ENCODE measurements around the gene UGT1A6. TPM values are rescaled to one million over a fixed set of nuclear protein-coding genes. Genes with fewer than 3 reads are reported as not detected.

Gene UGT1A6
- total RNA-seq, 1 donor from 2014 or later, result not detected

DNA sequence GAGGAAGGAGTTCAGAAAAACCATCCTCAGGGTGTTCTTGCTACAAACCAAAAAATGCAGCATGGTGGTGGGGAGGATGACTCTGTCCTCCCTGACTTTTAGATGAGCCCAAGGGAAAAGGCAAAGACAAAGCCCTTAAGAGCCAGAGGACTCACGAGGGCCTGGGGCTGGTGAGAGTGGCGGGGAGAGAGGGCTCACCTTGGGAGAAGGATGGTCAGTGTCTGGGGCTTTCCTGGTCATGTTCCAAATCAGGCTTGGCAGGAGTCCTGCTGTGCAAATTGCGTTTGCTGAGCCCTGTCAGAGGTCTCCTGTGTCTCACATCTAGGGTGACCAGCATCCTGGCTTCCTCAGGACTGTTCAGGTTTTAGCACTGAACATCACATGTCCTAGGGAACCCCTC, 72.1 kb downstream of the UGT1A6 start:
- intact Hi-C loops (cut with micrococcal nuclease), result no loop called here

- intact Hi-C loops (cut with micrococcal nuclease), result no loop called here
Observed at GRCh38 chr2:233766416-233766815, 73.7 kb downstream of the UGT1A6 start.

GRCh38 chr2:233768076-233768475, 75.4 kb downstream of the UGT1A6 start:
- intact Hi-C loops (cut with micrococcal nuclease), result no loop called here

DNA sequence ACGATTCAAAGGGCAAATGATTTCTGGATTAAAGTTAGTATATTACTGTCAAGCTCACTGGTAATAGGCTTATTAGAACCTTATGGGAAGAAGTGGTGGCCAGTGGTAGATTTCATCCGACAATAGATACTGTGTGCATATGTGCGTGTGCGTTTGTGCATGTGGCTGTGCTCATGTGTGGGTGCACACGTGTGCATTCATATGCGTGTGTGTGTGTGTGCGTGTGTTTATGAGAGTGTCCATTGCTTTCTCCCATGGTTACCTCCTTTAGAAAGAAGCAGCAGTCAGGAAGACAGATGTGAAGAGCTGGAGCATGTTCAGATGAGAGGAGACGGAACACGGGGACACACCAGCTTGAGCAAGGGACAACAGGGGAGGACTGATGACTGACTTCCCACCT, 76.6 kb downstream of the UGT1A6 start:
- intact Hi-C loops (cut with micrococcal nuclease), result no loop called here

DNA sequence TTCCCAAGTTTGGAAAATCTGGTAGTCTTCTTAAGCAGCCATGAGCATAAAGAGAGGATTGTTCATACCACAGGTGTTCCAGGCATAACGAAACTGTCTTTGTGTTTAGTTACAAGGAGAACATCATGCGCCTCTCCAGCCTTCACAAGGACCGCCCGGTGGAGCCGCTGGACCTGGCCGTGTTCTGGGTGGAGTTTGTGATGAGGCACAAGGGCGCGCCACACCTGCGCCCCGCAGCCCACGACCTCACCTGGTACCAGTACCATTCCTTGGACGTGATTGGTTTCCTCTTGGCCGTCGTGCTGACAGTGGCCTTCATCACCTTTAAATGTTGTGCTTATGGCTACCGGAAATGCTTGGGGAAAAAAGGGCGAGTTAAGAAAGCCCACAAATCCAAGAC, 79.5 kb downstream of the UGT1A6 start:
- intact Hi-C loops (cut with micrococcal nuclease), result no loop called here

DNA sequence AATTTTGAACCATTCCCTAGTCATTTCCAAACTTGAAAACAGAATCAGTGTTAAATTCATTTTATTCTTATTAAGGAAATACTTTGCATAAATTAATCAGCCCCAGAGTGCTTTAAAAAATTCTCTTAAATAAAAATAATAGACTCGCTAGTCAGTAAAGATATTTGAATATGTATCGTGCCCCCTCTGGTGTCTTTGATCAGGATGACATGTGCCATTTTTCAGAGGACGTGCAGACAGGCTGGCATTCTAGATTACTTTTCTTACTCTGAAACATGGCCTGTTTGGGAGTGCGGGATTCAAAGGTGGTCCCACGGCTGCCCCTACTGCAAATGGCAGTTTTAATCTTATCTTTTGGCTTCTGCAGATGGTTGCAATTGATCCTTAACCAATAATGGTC, 79.9 kb downstream of the UGT1A6 start:
- intact Hi-C loops (cut with micrococcal nuclease), result no loop called here

DNA sequence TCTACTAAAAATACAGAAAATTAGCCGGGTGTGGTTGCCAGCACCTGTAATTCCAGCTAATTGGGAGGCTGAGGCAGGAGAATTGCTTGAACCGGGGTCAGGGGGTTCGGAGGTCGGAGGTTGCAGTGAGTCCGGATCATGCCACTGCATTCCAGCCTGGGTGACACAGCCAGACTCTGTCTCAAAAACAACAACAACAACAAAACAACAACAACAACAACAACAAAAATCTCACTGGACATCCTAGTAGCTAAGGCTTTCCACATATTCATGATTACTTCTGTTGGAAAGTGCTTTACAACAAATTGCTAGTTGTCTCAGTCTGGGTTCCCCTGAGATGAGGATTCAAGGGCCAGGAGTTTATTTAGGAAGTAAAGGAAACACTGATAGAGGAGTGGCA, 81.2 kb downstream of the UGT1A6 start:
- intact Hi-C loops (cut with micrococcal nuclease), result no loop called here

DNA sequence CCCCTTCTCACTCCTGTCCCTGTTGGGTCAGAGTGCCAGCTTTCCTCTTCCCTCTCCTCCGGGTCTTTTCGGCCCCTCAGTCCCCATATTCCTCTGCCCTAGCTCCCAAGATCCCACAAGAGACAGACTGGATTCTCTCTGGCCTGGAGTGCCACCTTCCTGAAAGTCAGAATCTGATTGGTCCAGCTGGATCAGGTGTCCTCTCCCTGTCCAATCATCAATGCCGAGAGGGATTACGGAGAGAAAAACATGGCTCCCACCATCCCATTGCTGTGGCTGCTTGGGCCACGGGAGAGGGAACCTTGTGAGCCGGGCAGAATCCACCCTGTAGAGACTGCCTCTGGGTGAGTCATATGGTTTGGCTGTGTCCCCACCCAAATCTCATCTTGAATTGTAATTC, 82.7 kb downstream of the UGT1A6 start:
- intact Hi-C loops (cut with micrococcal nuclease), result no loop called here

- intact Hi-C loops (cut with micrococcal nuclease), result no loop called here
Observed at GRCh38 chr2:233778030-233778429, 85.3 kb downstream of the UGT1A6 start, which contains the start of gene MROH2A. TSS of gene MROH2A (plus strand) at chr2:233778330. CDS start at chr2:233779359, 1,029 bp downstream.

- intact Hi-C loops (cut with micrococcal nuclease), result no loop called here
Observed at GRCh38 chr2:233779722-233780121, 87.0 kb downstream of the UGT1A6 start.

GRCh38 chr2:233780771-233781170, 88.1 kb downstream of the UGT1A6 start:
- intact Hi-C loops (cut with micrococcal nuclease), result no loop called here

DNA sequence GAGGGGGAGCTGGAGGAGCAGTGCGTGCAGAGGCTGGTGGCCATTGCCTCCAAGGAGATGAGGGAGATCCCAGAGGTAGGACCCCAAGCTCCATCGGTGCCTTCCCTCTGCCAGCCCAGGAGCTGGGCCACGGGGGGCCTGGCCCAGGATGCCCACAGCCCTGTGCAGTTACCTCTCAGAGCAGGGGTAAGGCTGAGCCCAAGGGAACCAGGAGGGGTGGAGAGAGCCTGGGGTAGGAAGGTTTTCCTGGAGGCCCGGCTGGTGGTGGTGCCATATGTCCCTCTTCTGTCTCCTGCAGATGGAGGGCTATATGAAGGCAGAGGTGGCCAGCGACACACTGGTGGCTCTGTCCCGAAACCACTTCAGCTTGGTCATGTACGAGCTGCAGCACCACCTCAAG, 96.9 kb downstream of the UGT1A6 start:
- intact Hi-C loops (cut with micrococcal nuclease), result no loop called here

GRCh38 chr2:233791151-233791882, 98.6 kb downstream of the UGT1A6 start:
- intact Hi-C loops (cut with micrococcal nuclease), result no loop called here

DNA sequence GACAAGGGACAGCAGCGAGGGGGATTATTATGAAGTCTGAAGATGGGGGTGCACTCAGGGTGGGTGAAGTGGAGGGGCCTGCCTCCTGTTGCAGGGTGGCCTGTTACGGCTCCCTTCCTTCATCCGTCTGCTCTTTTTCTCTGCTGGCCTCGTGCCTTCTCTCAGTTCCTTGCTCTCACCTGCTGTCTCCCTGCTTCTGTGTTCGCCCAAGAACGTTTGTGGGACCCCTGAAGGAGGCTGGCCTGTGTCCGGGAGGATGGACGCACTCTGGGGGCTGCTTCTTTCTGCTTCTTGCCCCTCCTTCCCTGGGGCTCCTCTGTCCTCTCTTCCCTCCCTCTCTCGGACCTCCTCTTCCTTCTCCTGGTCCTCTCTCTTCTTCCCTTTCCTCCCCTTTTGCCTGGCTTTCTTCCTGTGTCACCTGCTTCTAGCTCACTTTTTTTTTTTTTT, 99.2 kb downstream of the UGT1A6 start:
- intact Hi-C loops (cut with micrococcal nuclease), result no loop called here

- intact Hi-C loops (cut with micrococcal nuclease), result no loop called here
Observed at GRCh38 chr2:233792720-233793119, 100.0 kb downstream of the UGT1A6 start.

GRCh38 chr2:233793465-233794127, 100.9 kb downstream of the UGT1A6 start:
- intact Hi-C loops (cut with micrococcal nuclease), result no loop called here

DNA sequence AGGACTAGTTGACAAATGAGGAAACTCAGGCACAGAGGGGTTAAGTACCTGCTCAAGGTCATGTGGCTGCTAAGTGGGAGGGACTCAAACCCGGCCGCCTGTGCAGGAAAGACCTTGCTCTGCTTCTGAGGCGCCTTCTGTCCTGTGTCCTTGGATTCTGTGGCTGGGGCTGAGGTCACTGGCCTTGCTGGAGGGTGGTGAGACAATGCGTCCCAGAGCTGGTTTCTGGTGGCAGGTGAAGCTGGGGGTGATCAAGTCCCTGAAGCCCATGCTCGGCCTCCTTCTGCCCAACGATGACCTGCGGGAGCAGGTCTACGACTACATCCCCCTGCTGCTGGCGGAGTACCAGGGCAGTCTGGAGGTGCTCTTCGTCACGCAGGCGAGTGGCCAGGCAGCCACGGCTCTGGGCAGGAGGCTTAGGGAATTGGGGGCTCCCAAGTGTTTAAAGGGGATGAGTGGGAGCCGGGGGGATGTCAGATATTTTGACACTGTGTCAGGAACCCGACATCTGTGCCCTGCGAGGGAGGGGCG, 101.5 kb downstream of the UGT1A6 start:
- intact Hi-C loops (cut with micrococcal nuclease), result no loop called here

- intact Hi-C loops (cut with micrococcal nuclease), result no loop called here
Observed at GRCh38 chr2:233795735-233796171, 103.1 kb downstream of the UGT1A6 start.

DNA sequence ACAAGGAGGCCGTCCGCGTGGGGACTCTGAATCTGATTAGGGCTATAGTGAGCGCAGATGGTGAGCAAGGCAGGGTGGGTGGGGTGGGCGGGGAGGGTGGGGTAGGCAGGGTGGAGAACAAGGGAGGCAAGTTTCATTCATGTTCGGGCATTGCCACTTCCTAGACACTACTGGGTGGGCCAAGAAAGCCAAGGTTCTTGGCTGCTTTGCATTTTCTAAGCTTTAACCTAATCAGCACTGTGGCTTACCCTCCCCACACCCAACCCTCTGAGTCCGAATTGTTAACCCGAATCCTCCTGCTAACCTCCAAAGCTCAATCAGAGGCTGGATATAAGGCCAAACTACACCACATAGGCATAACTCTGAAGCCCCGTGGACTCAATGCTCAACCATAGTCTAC, 103.6 kb downstream of the UGT1A6 start:
- intact Hi-C loops (cut with micrococcal nuclease), result no loop called here

DNA sequence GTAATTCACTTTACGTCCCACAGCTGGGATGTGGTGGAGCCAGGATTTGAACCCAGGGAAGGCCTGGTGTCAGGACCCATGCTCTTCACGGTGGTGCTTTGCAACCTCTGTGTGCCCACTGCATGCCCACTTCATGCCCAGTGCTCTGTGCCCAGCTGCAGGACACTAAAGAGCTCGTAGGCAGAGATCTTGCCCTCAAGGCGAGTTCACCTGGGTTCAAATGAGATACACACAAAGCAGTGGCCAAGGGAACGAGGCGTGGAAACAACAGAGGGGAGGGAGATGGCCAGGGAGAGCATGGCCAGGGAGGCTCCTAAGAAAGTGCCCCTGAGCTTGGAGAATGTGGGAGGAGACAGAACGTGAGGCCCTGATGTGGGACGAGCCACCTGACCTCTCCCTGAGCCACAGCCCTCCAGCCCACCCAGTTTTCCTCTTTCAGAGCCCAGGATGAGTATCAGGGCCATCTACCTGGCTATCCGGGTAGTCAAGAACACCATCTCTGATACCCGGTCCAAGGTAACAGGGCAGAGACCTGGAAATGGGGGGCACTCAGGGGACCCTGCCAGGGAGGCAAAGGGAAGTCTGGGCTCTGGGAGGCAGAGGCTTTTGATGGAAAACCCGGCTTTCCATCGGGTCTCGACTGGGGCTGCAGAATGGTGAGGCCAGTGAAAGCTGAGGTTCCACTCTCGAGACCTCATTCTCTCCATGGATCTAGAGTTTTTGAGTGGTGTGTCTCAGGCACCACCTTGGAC, 105.8 kb downstream of the UGT1A6 start:
- intact Hi-C loops (cut with micrococcal nuclease), result no loop called here

- intact Hi-C loops (cut with micrococcal nuclease), result no loop called here
Observed at GRCh38 chr2:233799087-233799665, 106.5 kb downstream of the UGT1A6 start.

All from T-helper 2 cell treated with Interferon-gamma antibody and Interleukin-4, amounts not matched to agents 100 ng/mL and 5 ng/mL, for 36 hours (primary cell).